Measurements from ENCODE around the gene FERD3L. TPM values are rescaled to one million over a fixed set of nuclear protein-coding genes. Genes with fewer than 3 reads are reported as not detected.
"Not testable (repeated sequence)": the region's sequence is repeated elsewhere in the genome, so short reads cannot be mapped to it uniquely, and the experiment has no call there.

Gene FERD3L
- not detected for polyA plus RNA-seq (ENCODE audit: low read depth in 6 of 6)

- DNase-seq (no peak), ATAC-seq (ENCODE audit: low read depth in 2 of 2) (no peak)
- Mint-ChIP-seq H3K27ac (no peak within 1 kb of the TSS), H3K4me3 (peak within 1 kb of the TSS in 1 of 8 donors; percentile 57), H3K9me3 (peaks cover 0 to 11% (median 4%) of the 10 kb centered on the region in 7 donors), H3K4me1 (peaks cover 4 to 10% (median 6%) of the 10 kb centered on the region in 3 donors), H3K27me3 (peaks cover 40 to 55% (median 55%) of the 10 kb centered on the region in 3 donors), H3K36me3 (no peaks in the 10 kb centered on the region)
These were observed at the start of gene FERD3L for GRCh38 chr7:19144661-19145433. FERD3L (minus strand) TSS chr7:19145421; CDS start chr7:19145362, 59 bp downstream.

- not testable (repeated sequence) for H3K27ac Mint-ChIP-seq; ATAC-seq (ENCODE audit: low read depth in 2 of 2); H3K9me3 Mint-ChIP-seq; DNase-seq; H3K36me3 Mint-ChIP-seq; H3K27me3 Mint-ChIP-seq; H3K4me1 Mint-ChIP-seq; H3K4me3 Mint-ChIP-seq
These were observed 49.2 kb upstream of the FERD3L start for GRCh38 chr7:19194417-19194816.

- DNase-seq (no peak), ATAC-seq (ENCODE audit: low read depth in 2 of 2) (no peak)
- H3K9me3 Mint-ChIP-seq: peaks cover 12 to 39% (median 19%) of the 10 kb centered on the region in 7 donors
- no peaks in the 10 kb centered on the region for H3K4me1 Mint-ChIP-seq
- H3K27me3 Mint-ChIP-seq: peaks cover 0 to 7% (median 6%) of the 10 kb centered on the region in 3 donors
- H3K27ac Mint-ChIP-seq: no peak overlapping the region
- peaks cover 0 to 18% of the 10 kb centered on the region in 2 donors for H3K36me3 Mint-ChIP-seq
- no peak overlapping the region for H3K4me3 Mint-ChIP-seq
These were observed 36.4 kb upstream of the FERD3L start for GRCh38 chr7:19181634-19182033.

GRCh38 chr7:19178595-19178994, 33.4 kb upstream of the FERD3L start:
- ATAC-seq (ENCODE audit: low read depth in 2 of 2): no peak
- Mint-ChIP-seq H3K9me3 (peaks cover 7 to 15% (median 10%) of the 10 kb centered on the region in 7 donors), H3K27ac (no peak overlapping the region), H3K27me3 (peaks cover 0 to 7% (median 6%) of the 10 kb centered on the region in 3 donors), H3K36me3 (peaks cover 0 to 14% of the 10 kb centered on the region in 2 donors), H3K4me3 (no peak overlapping the region), H3K4me1 (no peaks in the 10 kb centered on the region)
- DNase-seq: no peak

- Mint-ChIP-seq H3K4me1 (no peaks in the 10 kb centered on the region), H3K27me3 (peaks cover 0 to 3% (median 2%) of the 10 kb centered on the region in 3 donors), H3K9me3 (peaks cover 1 to 5% (median 2%) of the 10 kb centered on the region in 7 donors), H3K27ac (no peak overlapping the region), H3K36me3 (peaks cover 0 to 3% of the 10 kb centered on the region in 2 donors), H3K4me3 (no peak overlapping the region)
- no peak for DNase-seq
- no peak for ATAC-seq (ENCODE audit: low read depth in 2 of 2)
These were observed 32.0 kb upstream of the FERD3L start for GRCh38 chr7:19177269-19177668.

- Mint-ChIP-seq H3K4me1 (no peaks in the 10 kb centered on the region), H3K9me3 (peaks cover 0 to 4% (median 0%) of the 10 kb centered on the region in 7 donors), H3K27ac (no peak overlapping the region), H3K36me3 (no peaks in the 10 kb centered on the region), H3K27me3 (no peaks in the 10 kb centered on the region), H3K4me3 (no peak overlapping the region)
- no peak for ATAC-seq (ENCODE audit: low read depth in 2 of 2)
- no peak for DNase-seq
These were observed 30.0 kb upstream of the FERD3L start for GRCh38 chr7:19175241-19175640.

- ATAC-seq (ENCODE audit: low read depth in 2 of 2) (no peak), DNase-seq (no peak)
- Mint-ChIP-seq H3K27ac (no peak overlapping the region), H3K4me3 (no peak overlapping the region), H3K9me3 (peaks cover 0 to 4% (median 0%) of the 10 kb centered on the region in 7 donors), H3K27me3 (no peaks in the 10 kb centered on the region), H3K4me1 (no peaks in the 10 kb centered on the region), H3K36me3 (no peaks in the 10 kb centered on the region)
These were observed 16.4 kb upstream of the FERD3L start for GRCh38 chr7:19161671-19162070.

- H3K4me3 Mint-ChIP-seq: no peak overlapping the region
- peaks cover 41 to 55% (median 55%) of the 10 kb centered on the region in 3 donors for H3K27me3 Mint-ChIP-seq
- H3K27ac Mint-ChIP-seq: no peak overlapping the region
- H3K4me1 Mint-ChIP-seq: peaks cover 4 to 10% (median 6%) of the 10 kb centered on the region in 3 donors
- no peak for DNase-seq
- peaks cover 0 to 11% (median 4%) of the 10 kb centered on the region in 7 donors for H3K9me3 Mint-ChIP-seq
- no peak for ATAC-seq (ENCODE audit: low read depth in 2 of 2)
- H3K36me3 Mint-ChIP-seq: no peaks in the 10 kb centered on the region
These were observed 1.5 kb upstream of the FERD3L start for GRCh38 chr7:19146699-19147098.

GRCh38 chr7:19145434-19146115, 354 bp upstream of the FERD3L start:
- ATAC-seq (ENCODE audit: low read depth in 2 of 2) (no peak), DNase-seq (no peak)
- Mint-ChIP-seq H3K4me3 (no peak overlapping the region), H3K9me3 (peaks cover 0 to 11% (median 4%) of the 10 kb centered on the region in 7 donors), H3K27me3 (peaks cover 37 to 55% (median 55%) of the 10 kb centered on the region in 3 donors), H3K4me1 (peaks cover 4 to 10% (median 6%) of the 10 kb centered on the region in 3 donors), H3K36me3 (no peaks in the 10 kb centered on the region), H3K27ac (no peak overlapping the region)

GRCh38 chr7:19143881-19144574, 1.2 kb downstream of the FERD3L start:
- Mint-ChIP-seq H3K27me3 (peaks cover 37 to 55% (median 55%) of the 10 kb centered on the region in 3 donors), H3K36me3 (no peaks in the 10 kb centered on the region), H3K4me3 (peak overlapping the region in 1 of 8 donors; percentile 41), H3K4me1 (peaks cover 4 to 10% (median 6%) of the 10 kb centered on the region in 3 donors), H3K27ac (no peak overlapping the region), H3K9me3 (peaks cover 0 to 11% (median 4%) of the 10 kb centered on the region in 7 donors)
- ATAC-seq (ENCODE audit: low read depth in 2 of 2) (no peak), DNase-seq (no peak)

- H3K27me3 Mint-ChIP-seq: peaks cover 24 to 31% (median 26%) of the 10 kb centered on the region in 3 donors
- H3K27ac Mint-ChIP-seq: no peak overlapping the region
- peaks cover under 1 to 6% (median 6%) of the 10 kb centered on the region in 3 donors for H3K4me1 Mint-ChIP-seq
- ATAC-seq (ENCODE audit: low read depth in 2 of 2): no peak
- H3K36me3 Mint-ChIP-seq: no peaks in the 10 kb centered on the region
- H3K4me3 Mint-ChIP-seq: no peak overlapping the region
- no peak for DNase-seq
- H3K9me3 Mint-ChIP-seq: peaks cover 0 to 5% (median 0%) of the 10 kb centered on the region in 7 donors
These were observed 5.4 kb downstream of the FERD3L start for GRCh38 chr7:19139706-19140327.

GRCh38 chr7:19133886-19134285, 11.3 kb downstream of the FERD3L start:
- no peak for ATAC-seq (ENCODE audit: low read depth in 2 of 2)

GRCh38 chr7:19133390-19133789, 11.8 kb downstream of the FERD3L start:
- Mint-ChIP-seq H3K4me3 (peak overlapping the region in 1 of 8 donors; percentile 21), H3K27ac (no peak overlapping the region), H3K9me3 (peaks cover 0 to 5% (median 0%) of the 10 kb centered on the region in 7 donors), H3K27me3 (peaks cover 0 to 28% (median 0%) of the 10 kb centered on the region in 3 donors), H3K4me1 (no peaks in the 10 kb centered on the region), H3K36me3 (no peaks in the 10 kb centered on the region)
- DNase-seq: no peak
- no peak for ATAC-seq (ENCODE audit: low read depth in 2 of 2)

More at GRCh38 chr7:19133886-19134285, 11.3 kb downstream of the FERD3L start:
- DNase-seq: no peak
- no peak overlapping the region for H3K4me3 Mint-ChIP-seq
- H3K27ac Mint-ChIP-seq: no peak overlapping the region
- H3K27me3 Mint-ChIP-seq: peaks cover 0 to 28% (median 0%) of the 10 kb centered on the region in 3 donors
- H3K36me3 Mint-ChIP-seq: no peaks in the 10 kb centered on the region
- H3K4me1 Mint-ChIP-seq: no peaks in the 10 kb centered on the region
- H3K9me3 Mint-ChIP-seq: peaks cover 0 to 5% (median 0%) of the 10 kb centered on the region in 7 donors
